Adrenal gland (tissue), 12 donors: ENCODE results near the gene MTARC1. TPM values are rescaled to one million over a fixed set of nuclear protein-coding genes. Genes with fewer than 3 reads are reported as not detected.

ENCODE experiments used
- DNase-seq, 7 donors: peaks; one replicate each; pipeline ENCODE4 v3.0.0-alpha.2; 2019 to 2020
- H3K27ac ChIP-seq, 5 donors: fragments of 200-600 bp; sonication (generic) in 4 of 5; 1 replicate in 3 of 5; 2 replicates in 2 of 5; pipeline versions ENCODE4 v1.5.1 to v1.8.0; 2016 to 2020; ENCODE audit warnings: mild to moderate bottlenecking in 1 of 5
- H3K27me3 ChIP-seq: fragments of 200-600 bp; 2 replicates; pipeline ENCODE4 v1.8.0; 2021
- H3K36me3 ChIP-seq, 2 donors: fragments of 200-600 bp; replicated peaks in 1 of 2; 1 replicate in 1 of 2; 2 replicates in 1 of 2; pipeline versions ENCODE4 v1.5.1 to v1.8.0; 2018 to 2022
- H3K4me1 ChIP-seq, 2 donors: fragments of 200-600 bp; replicated peaks in 1 of 2; 1 replicate in 1 of 2; 2 replicates in 1 of 2; pipeline versions ENCODE4 v1.5.1 to v1.8.0; 2018 to 2021
- H3K4me3 ChIP-seq, 4 donors: fragments of 200-600 bp; sonication (generic) in 3 of 4; one replicate each; pipeline ENCODE4 v1.5.1; 2016 to 2018
- H3K9me3 ChIP-seq, 3 donors: fragments of 200-600 bp; sonication (generic) in 1 of 3; replicated peaks in 1 of 3; 1 replicate in 2 of 3; 2 replicates in 1 of 3; pipeline versions ENCODE4 v1.5.1 to v1.8.0; 2016 to 2021
- CTCF ChIP-seq, 6 experiments: fragments of 450-650 bp in 4 of 6; fragments of 200-600 bp in 2 of 6; sonication (generic) in 1 of 6; IDR thresholded peaks; 1 replicate in 5 of 6; 2 replicates in 1 of 6; pipeline versions ENCODE4 v1.5.1 to v1.8.0; 2016 to 2021; ENCODE audit warnings: antibody characterized with exemption in 6 of 6, mild to moderate bottlenecking in 2 of 6, moderate library complexity in 1 of 6
- POLR2A ChIP-seq, 2 donors: fragments of 450-650 bp; IDR thresholded peaks; one replicate each; pipeline ENCODE4 v1.6.1; 2017; ENCODE audit warnings: antibody characterized with exemption in 2 of 2, mild to moderate bottlenecking in 2 of 2, moderate library complexity in 1 of 2
- WGBS, 4 donors: extraction: QIAGEN DNeasy Blood & Tissue Kit in 2 of 4; methylation state at CpG; one replicate each; pipeline versions ENCODE4 v1.1.5 to v1.1.7; 2013 to 2017; 5-methylcytosine and 5-hydroxymethylcytosine counted together
- intact Hi-C, 2 donors: fragments of 100-400 bp; cut with DNase I; formaldehyde crosslinking; loops; one replicate each; pipeline versions ENCODE4 v1.14.1 to v1.15.0; 2022 to 2023
- polyA plus RNA-seq, 3 donors: library from polyadenylated mRNA; stranded (reverse); fragments of 200-250 nt in 2 of 3; fragments of 350-450 nt in 1 of 3; fragmentation: Illumina TruSeq in 1 of 3; extraction: RNeasy Lipid Tissue Mini Kit (QIAGEN cat#74804) in 1 of 3; gene quantifications; one replicate each; pipeline ENCODE4 v1.2.3, GENCODE V29; 2013 to 2014
- total RNA-seq, 9 donors: library from RNA; depleted of rRNA in 4 of 9; stranded (reverse); fragments of >200 nt in 4 of 9; fragments of 120-200 nt in 1 of 9; fragmentation: NEBNext Ultra II Directional in 1 of 9; extraction: Animal tissue kit (Norgen Biotek cat#: 25700) in 1 of 9; gene quantifications; one replicate each; pipeline versions ENCODE4 v1.1.0 to v1.2.4, GENCODE V29; 2013 to 2023
- donor health status: healthy with polysubstance abuse.
- donor health status: Bipolar disorder and iron deficiency.
- donor health status: DM: yes; HTN: yes; CAD: no.
- donor health status: DM: no; HTN: no; CAD: no.
- donor health status: DM: no; HTN: no; CAD: no.
- donor health status: DM: yes; HTN: yes; CAD: no.

MTARC1 gene
- total and polyA plus RNA-seq, 12 donors = 5.3 to 26.1 (median 10.1) TPM

DNA sequence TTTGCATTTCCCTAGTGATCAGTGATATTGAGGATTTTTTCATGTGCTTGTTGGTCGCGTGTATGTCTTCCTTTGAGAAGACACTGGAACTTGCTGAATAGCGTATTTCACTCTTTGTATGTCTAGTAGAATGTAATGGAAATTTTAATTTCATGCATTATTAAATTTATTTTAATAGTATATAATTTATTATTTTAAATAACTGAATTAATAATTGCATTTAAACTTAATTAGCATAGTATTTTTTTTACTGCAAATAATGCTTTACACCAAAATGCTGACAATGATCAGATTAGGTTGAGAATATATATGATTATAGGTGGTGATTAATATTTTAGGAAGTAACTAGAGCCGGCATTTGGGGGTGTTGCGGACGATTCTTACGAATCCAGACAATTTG lies 10.5 kb upstream of the MTARC1 start:
- H3K27me3 ChIP-seq = no peaks in the 10 kb centered on the region
- intact Hi-C loops = loop anchor here (5.0 to 10.0 kb wide), 2 partner anchors 81 to 94 kb away; partner anchors contain the start of gene C1orf115 (in 1 of the 2)
- peaks cover 0 to 3% of the 10 kb centered on the region in 2 donors for H3K36me3 ChIP-seq
- H3K4me3 ChIP-seq = no peak overlapping the region
- no peak for DNase-seq
- WGBS, 4 donors = 86 to 92% (median 90%) methylated on average over 7 of the region's 7 CpGs
- H3K27ac ChIP-seq = no peak overlapping the region
- no peaks in the 10 kb centered on the region for H3K9me3 ChIP-seq
- TF ChIP-seq POLR2A (IDR thresholded peaks at IDR 0.05) (no peak), CTCF (IDR thresholded peaks at IDR 0.05) (no peak)
- no peaks in the 10 kb centered on the region for H3K4me1 ChIP-seq

DNA sequence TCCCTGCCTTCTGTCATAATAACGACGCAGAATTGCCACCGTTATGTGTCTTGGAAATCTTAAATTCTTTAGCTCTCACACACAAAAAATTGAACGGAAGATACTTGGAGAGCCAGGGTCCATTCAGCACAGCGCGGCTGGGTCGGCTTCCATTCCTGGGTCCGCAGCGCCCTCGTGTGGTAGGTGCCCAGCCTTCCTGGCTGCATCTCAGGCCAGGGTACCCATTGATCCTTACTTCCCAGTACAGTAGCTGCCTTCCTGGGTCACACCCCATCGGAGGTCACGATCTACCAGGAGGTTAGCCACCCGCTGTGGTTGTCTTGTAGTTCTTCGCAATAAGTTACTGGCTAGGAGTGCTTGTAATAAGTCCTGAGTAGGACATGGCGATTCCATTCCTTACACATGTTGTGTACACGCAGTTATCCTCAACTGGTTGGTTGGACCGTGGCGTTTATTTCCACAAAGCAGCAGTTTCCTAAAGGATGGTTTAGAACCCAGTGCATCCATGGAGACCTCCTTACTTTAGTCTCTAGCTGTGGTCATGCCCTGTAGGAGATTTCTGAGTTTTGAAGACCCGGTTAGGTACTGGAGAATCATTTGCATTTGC lies 9.9 kb upstream of the MTARC1 start:
- no peaks in the 10 kb centered on the region for H3K4me1 ChIP-seq
- no peaks in the 10 kb centered on the region for H3K27me3 ChIP-seq
- H3K9me3 ChIP-seq = no peaks in the 10 kb centered on the region
- peak; percentile 79 to 94 (median 84) for TF ChIP-seq CTCF (IDR thresholded peaks at IDR 0.05)
- no peak for TF ChIP-seq POLR2A (IDR thresholded peaks at IDR 0.05)
- peak; percentile 74 to 92 (median 85) for DNase-seq
- H3K36me3 ChIP-seq = no peaks in the 10 kb centered on the region
- no peak overlapping the region for H3K4me3 ChIP-seq
- intact Hi-C loops = loop anchor here (5.0 to 10.0 kb wide), 2 partner anchors 82 to 95 kb away; partner anchors contain the start of gene C1orf115 (in 1 of the 2)
- no peak overlapping the region for H3K27ac ChIP-seq
- WGBS, 4 donors = 29 to 39% (median 31%) methylated on average over 15 to 19 of the region's 19 CpGs

DNA sequence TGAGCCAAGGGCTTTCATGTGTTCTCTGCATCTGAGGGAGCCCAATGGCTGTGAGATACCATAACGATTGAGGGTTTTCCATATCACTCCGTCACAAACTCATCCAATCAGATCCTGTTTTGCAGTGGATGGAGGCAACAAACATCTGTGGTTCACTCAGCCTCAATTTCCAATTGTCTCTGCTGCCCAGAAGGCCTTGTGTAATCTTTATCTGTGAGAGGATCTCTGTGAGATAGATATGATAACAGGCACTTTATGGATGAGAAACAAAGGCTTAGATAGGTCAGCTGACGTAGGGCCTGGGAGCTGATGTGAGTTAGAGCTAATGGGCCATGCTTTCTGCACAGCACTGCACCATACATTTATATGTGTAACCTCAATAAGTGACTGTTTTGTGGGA lies 3.3 kb upstream of the MTARC1 start:
- no peaks in the 10 kb centered on the region for H3K27me3 ChIP-seq
- WGBS, 4 donors = 78 to 80% (median 79%) methylated on average over 3 of the region's 3 CpGs
- H3K36me3 ChIP-seq = no peaks in the 10 kb centered on the region
- intact Hi-C loops = no loop called here
- no peaks in the 10 kb centered on the region for H3K9me3 ChIP-seq
- DNase-seq = peak in 1 of 7 donors; percentile 39
- no peak for TF ChIP-seq CTCF (IDR thresholded peaks at IDR 0.05)
- no peak overlapping the region for H3K27ac ChIP-seq
- no peak overlapping the region for H3K4me3 ChIP-seq
- peaks cover 0 to 24% of the 10 kb centered on the region in 2 donors for H3K4me1 ChIP-seq

- WGBS, 4 donors = 95 to 98% (median 97%) methylated on average over 4 of the region's 4 CpGs
- Histone ChIP-seq H3K4me3 (no peak overlapping the region), H3K9me3 (no peaks in the 10 kb centered on the region), H3K4me1 (peaks cover 0 to 24% of the 10 kb centered on the region in 2 donors), H3K27me3 (no peaks in the 10 kb centered on the region), H3K27ac (no peak overlapping the region), H3K36me3 (no peaks in the 10 kb centered on the region)
- intact Hi-C loops = no loop called here
- TF ChIP-seq POLR2A (IDR thresholded peaks at IDR 0.05) = no peak
- no peak for TF ChIP-seq CTCF (IDR thresholded peaks at IDR 0.05)
- no peak for DNase-seq
Observed at GRCh38 chr1:220784751-220785150, 2.0 kb upstream of the MTARC1 start.
